SJCRH30 (cell line): ENCODE results near the gene KCNK18. TPM values are rescaled to one million over a fixed set of nuclear protein-coding genes. Genes with fewer than 3 reads are reported as not detected.

Experiments used
- DNase-seq, 2 experiments: peaks; one replicate each; pipeline ENCODE4 v3.0.0-alpha.2; 2015 to 2020
- H3K27ac ChIP-seq: fragments of 250-450 bp; sonication (Bioruptor Pico); 2 replicates; pipeline ENCODE4 v1.5.1; 2020; ENCODE audit warnings: mild to moderate bottlenecking, moderate library complexity
- H3K27me3 ChIP-seq: fragments of 250-450 bp; sonication (Bioruptor Pico); 2 replicates; pipeline ENCODE4 v1.5.1; 2020; ENCODE audit warnings: mild to moderate bottlenecking, moderate library complexity
- H3K36me3 ChIP-seq: fragments of 250-450 bp; sonication (Bioruptor Pico); 2 replicates; pipeline ENCODE4 v1.5.1; 2020; ENCODE audit warnings: mild to moderate bottlenecking, moderate library complexity
- H3K4me1 ChIP-seq: fragments of 250-450 bp; sonication (Bioruptor Pico); 2 replicates; pipeline ENCODE4 v1.5.1; 2020; ENCODE audit warnings: mild to moderate bottlenecking, moderate library complexity
- H3K4me3 ChIP-seq: fragments of 250-450 bp; sonication (Bioruptor Pico); 2 replicates; pipeline ENCODE4 v1.5.1; 2020; ENCODE audit warnings: mild to moderate bottlenecking, moderate library complexity
- H3K9me3 ChIP-seq: fragments of 250-450 bp; sonication (Bioruptor Pico); replicated peaks from 2 replicates; pipeline ENCODE4 v1.5.1; 2020; ENCODE audit warnings: mild to moderate bottlenecking, moderate library complexity
- total RNA-seq: library from RNA; depleted of rRNA; stranded (reverse); fragments of >200 nt; shearing (Covaris generic); gene quantifications from 2 replicates; pipeline ENCODE4 v1.2.3, GENCODE V29; 2014

Gene KCNK18
- total RNA-seq, 1 experiment from 2014 or later: not detected

DNA sequence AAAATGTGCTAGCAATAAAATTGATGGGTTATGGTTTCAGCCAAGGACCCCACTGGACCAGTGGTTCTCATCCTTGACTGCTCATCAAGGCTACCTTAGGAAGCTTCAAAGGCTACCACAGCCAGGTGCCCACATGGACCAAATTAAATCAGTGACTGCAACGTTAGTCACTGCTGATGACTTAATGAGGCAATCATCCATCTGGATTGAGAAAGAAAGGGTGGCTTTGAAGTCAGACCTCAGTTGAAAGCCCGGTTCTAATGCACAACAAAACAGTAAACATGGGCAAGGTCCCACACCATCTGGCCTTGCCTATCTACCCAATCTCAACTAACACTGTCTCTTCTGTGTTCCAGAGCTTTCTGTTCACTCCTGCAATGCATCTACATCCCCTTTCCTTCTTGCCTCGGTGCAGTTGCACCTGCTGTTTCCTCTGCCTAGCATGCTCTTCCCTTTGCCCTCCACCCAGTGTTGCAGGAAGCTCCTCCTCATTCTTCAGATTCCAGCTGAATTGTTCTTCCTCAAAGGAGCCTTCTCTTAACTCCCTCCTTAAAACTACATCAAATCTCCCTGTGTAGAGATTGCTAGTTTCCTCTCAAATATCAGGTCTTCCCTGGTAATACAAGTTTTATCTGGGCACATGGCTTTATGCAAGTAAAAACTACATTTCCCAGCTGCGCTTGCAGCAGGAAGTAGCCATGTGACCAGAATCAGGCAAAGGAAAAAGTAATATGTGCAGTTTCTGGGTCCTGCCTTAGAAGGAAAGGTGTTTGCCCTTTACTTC is 10.3 kb upstream of the KCNK18 start:
- Histone ChIP-seq H3K4me1 (no peaks in the 10 kb centered on the region), H3K27me3 (no peaks in the 10 kb centered on the region), H3K27ac (no peak overlapping the region), H3K9me3 (no peaks in the 10 kb centered on the region), H3K36me3 (no peaks in the 10 kb centered on the region), H3K4me3 (no peak overlapping the region)
- no peak for DNase-seq

DNA sequence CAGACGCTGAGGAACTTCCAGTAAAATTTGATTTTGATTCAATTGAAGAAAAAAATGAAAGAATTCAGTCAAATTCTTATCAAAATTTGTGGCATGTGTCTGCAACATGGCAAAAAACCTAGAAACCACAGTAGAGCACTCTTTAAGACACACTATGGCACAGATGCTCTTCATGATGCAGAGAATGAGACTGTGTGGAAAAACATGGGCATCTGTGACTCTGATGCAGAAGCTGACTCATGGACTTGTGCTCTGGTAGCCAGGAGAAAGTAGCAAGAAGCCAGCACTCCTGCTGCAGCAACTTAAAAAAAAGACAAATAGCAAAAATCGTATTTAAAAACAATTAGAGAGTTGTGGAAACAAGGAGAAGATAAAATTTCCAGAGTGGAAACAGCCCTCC is 8.9 kb upstream of the KCNK18 start:
- H3K36me3 ChIP-seq: no peaks in the 10 kb centered on the region
- H3K4me3 ChIP-seq: no peak overlapping the region

DNA sequence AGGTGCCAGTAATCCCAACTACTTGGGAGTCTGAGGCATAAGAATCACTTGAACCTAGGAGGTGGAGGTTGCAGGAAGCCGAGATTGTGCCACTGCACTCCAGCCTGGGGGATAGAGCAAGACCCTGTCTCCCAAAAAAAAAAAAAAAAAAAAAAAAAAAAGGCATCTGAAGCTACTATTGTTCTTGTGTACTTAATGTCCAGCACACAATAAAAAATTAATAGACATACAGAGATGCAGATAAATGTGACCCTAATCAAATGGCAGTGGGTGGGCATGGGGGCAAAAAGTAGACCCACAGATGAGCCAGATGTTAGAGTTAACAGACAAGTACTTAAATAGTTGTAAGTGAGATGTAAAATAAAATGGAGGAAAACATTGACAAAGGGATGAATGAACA is 7.7 kb upstream of the KCNK18 start:
- no peaks in the 10 kb centered on the region for H3K27me3 ChIP-seq
- no peaks in the 10 kb centered on the region for H3K9me3 ChIP-seq

More for the DNA sequence above, 8.9 kb upstream of the KCNK18 start:
- Histone ChIP-seq H3K27me3 (no peaks in the 10 kb centered on the region), H3K4me1 (no peaks in the 10 kb centered on the region), H3K9me3 (no peaks in the 10 kb centered on the region), H3K27ac (no peak overlapping the region)
- no peak for DNase-seq

DNA sequence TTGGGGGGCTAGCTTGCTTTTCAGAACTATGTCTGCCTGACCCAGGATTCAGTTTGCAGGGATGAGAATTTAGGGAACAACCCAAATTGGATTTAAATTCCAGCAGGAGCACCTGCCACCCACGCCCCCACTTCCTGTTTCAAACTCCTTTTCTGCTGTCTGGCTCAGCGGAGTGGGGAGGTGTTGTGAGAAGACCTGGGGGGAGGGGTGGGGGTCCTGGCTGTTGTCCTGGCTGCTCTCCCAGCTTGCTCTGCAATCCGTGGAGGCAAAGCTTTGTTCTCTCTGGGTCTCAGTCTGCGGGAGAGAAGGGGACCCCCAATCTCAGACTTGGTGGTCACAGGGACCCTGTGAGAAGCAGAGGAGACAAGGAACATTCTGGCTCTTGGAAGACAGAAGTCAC is 799 bp downstream of the KCNK18 start:
- Histone ChIP-seq H3K27me3 (no peaks in the 10 kb centered on the region), H3K27ac (no peak overlapping the region), H3K4me3 (no peak overlapping the region), H3K9me3 (no peaks in the 10 kb centered on the region), H3K36me3 (no peaks in the 10 kb centered on the region), H3K4me1 (no peaks in the 10 kb centered on the region)
- no peak for DNase-seq

More for the DNA sequence above, 7.7 kb upstream of the KCNK18 start:
- DNase-seq: no peak
- Histone ChIP-seq H3K27ac (no peak overlapping the region), H3K4me1 (no peaks in the 10 kb centered on the region), H3K4me3 (no peak overlapping the region), H3K36me3 (no peaks in the 10 kb centered on the region)

DNA sequence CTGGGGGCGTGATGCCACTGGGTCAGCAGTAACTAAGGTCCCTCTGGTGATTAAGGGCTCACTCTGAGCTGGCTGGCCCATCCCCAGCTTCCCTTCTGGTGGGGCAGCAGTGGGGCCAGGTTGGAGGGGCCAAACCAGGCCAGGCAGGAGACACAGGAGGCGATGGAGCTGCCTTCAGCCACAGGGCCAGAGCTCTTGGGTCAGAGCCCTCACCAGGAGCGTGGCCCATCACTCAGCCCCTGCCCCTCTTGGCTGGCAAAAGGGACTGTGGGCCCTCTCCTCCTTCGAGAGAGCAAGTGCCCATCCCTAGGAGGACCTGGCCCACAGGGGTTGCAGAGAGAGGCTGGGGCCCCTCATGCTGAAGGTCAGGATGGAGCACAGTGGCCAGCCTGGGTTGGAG is 4.5 kb downstream of the KCNK18 start:
- no peak overlapping the region for H3K4me3 ChIP-seq
- H3K27me3 ChIP-seq: no peaks in the 10 kb centered on the region
- no peak for DNase-seq
- no peaks in the 10 kb centered on the region for H3K9me3 ChIP-seq
- H3K36me3 ChIP-seq: no peaks in the 10 kb centered on the region
- no peak overlapping the region for H3K27ac ChIP-seq
- no peaks in the 10 kb centered on the region for H3K4me1 ChIP-seq

DNA sequence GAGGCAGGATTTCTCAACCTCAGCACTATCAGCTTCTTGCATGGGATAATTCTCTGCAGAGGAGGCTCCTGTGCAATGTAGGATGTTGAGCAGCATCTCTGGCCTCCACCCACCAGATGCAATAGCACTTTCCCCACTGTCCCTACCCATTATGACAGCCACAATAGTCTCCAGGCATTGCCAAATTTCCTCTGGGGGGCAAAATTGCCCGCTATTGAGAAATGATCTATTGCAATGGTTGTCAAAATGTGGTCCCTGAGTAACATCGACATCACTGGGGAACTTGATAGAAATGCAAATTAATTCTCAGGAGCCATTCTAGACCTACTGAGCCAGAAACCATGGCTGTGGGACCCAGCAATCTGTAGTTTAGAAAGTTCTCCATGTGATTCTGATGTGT is 7.0 kb downstream of the KCNK18 start:
- Histone ChIP-seq H3K36me3 (no peaks in the 10 kb centered on the region), H3K27me3 (no peaks in the 10 kb centered on the region), H3K27ac (no peak overlapping the region), H3K4me1 (no peaks in the 10 kb centered on the region), H3K4me3 (no peak overlapping the region), H3K9me3 (no peaks in the 10 kb centered on the region)
- DNase-seq: no peak

DNA sequence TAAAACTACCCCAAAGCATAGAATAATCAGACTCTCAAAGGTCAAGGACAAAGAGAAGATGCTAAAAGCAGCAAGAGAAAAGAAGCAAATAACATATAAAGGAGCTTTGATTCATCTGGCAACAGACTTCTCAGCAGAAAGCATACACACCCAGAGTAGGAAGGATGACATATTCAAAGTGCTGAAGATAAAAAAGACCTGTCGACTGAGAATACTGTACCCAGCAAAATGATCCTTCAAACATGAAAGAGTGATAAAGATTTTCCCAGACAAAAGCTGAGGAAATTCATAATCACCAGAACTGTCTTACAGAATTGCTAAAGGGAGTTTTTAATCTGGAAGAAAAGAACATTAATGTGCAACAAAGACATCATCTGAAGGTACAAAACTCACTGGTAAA is 14.9 kb downstream of the KCNK18 start:
- no peak for DNase-seq
- Histone ChIP-seq H3K4me1 (no peaks in the 10 kb centered on the region), H3K9me3 (no peaks in the 10 kb centered on the region), H3K36me3 (no peaks in the 10 kb centered on the region), H3K4me3 (no peak overlapping the region), H3K27ac (no peak overlapping the region), H3K27me3 (peaks cover 6% of the 10 kb centered on the region; the same call in 1 of the 2 replicates)

DNA sequence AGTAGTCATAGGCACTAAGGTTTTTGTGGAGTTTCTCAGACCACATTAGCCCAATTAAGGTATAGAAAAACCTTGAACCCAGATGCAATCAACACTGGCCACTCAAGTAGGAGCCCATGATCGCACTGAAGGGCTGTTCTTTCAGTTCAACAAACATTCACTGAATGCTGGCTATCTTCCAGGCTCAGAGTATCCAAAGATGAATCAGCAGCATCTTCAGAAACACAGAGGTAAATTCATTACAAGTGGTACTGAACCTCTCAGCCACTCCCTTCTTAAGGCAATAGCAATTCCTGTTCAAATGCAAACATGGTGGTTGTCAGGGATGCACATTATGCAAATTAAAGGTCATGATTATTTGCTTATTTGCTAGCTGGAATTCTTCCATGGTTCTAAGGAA is 17.1 kb downstream of the KCNK18 start:
- no peak overlapping the region for H3K27ac ChIP-seq
- H3K9me3 ChIP-seq: no peaks in the 10 kb centered on the region
- no peak overlapping the region for H3K4me3 ChIP-seq
- no peaks in the 10 kb centered on the region for H3K4me1 ChIP-seq
- DNase-seq: no peak
- H3K36me3 ChIP-seq: no peaks in the 10 kb centered on the region
- H3K27me3 ChIP-seq: peaks cover 6% of the 10 kb centered on the region; the same call in 1 of the 2 replicates

DNA sequence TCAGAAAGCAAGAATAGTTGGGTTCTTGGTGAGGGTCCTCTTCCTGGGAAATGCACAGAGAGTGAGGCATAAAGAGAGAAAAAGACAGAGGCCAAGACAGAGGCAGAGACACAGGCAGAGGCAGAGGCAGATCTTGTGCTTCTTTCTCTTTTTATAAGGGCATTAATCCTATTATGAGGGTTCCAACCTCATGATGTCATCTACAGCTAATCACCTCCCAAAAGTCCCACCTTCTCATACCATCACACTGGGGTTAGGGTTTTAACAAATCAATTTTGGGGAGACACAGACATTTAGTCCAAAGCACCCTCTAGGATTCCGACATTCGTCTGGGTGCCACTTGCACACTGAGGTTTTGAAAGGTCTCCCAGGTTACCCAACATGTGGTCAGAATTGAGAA is 17.8 kb downstream of the KCNK18 start:
- H3K27me3 ChIP-seq: peaks cover 6% of the 10 kb centered on the region; the same call in 1 of the 2 replicates
- DNase-seq: no peak
- no peaks in the 10 kb centered on the region for H3K36me3 ChIP-seq

DNA sequence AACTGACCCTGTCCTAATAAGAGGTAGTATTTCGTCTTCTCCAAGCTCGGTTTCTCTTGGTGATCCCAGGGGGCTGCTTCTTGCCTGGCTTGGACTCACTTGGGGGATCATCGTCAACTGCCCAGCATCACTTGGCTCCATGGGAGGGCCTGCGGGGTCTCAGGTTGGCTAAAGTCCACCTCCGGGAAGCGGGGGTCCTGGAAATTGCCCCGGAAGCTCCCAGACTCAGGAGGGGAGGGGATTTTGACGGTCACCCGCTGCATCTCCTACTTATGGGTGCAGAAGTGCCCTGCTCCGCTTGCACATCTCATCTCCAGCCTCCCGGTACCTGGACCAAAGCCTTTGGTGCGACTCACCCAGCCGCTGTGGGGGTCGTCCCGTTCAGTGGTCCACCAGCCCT is 18.7 kb downstream of the KCNK18 start:
- H3K27me3 ChIP-seq: peaks cover 6% of the 10 kb centered on the region; the same call in 1 of the 2 replicates
- no peak overlapping the region for H3K27ac ChIP-seq
- H3K36me3 ChIP-seq: no peaks in the 10 kb centered on the region
- H3K9me3 ChIP-seq: no peaks in the 10 kb centered on the region
- no peak overlapping the region for H3K4me3 ChIP-seq
- H3K4me1 ChIP-seq: no peaks in the 10 kb centered on the region
- DNase-seq: no peak

More for the DNA sequence above, 17.8 kb downstream of the KCNK18 start:
- Histone ChIP-seq H3K4me3 (no peak overlapping the region), H3K9me3 (no peaks in the 10 kb centered on the region), H3K4me1 (no peaks in the 10 kb centered on the region), H3K27ac (no peak overlapping the region)

DNA sequence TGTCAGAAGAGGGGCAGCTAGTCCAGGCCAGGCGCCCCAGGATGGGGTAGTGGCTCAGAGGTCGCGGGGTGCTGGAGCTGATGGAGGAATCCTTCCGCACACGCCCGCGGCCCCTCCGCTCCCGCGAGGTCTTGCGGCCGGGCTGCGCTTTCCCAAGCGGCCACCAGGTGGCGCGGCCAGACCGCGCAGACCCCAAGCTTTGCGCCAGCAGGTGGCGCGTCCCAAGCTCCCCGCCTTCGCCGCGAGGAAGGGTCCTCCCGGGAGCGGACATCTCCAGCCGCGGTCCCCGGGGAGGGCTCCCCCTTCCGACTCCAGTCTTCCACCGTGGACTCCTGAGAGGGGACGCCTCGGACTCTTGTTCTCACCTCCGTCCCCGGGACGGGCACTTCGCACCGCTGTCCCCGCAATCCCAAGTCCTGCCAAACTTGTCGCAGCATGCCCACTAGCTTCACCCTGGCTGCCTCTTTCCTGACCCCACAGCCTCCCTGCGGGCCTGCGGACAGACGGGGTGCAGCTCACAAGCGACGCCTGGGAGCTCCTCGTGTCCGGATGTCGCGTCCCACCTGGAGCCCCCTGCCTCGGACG is 19.4 kb downstream of the KCNK18 start:
- Histone ChIP-seq H3K27ac (no peak overlapping the region), H3K9me3 (no peaks in the 10 kb centered on the region), H3K27me3 (peaks cover 6% of the 10 kb centered on the region; the same call in 1 of the 2 replicates), H3K4me3 (peak overlapping the region; percentile 56), H3K4me1 (no peaks in the 10 kb centered on the region), H3K36me3 (no peaks in the 10 kb centered on the region)
- DNase-seq: peak; percentile 55 to 72

DNA sequence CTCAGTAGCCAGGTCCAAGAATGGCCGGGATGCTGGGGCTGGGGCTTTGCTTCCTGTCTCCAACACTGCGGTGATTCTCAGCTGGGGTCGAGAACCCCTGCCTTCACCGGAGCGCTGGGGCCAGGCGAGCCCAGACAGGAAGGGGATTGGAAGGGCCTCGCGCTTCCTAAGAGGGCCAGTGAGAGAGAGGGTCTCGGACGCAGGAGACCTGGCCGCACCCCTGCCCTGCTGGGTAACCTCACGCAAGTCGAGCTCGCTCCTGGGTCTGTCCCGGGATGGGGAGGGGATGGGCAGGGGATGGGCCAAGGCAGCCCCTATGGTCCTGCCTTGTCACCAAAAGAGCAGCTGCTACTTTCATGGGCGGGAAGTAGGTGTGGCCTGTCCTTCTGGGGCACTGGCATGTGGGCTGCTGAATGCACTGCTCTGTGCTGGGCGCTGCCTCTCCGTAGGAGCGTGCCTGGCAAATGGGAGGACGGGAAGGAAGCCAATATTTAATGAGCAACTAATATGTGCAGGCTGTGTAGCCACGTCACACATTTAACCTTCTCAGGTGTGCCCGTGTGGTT is 20.0 kb downstream of the KCNK18 start:
- H3K27me3 ChIP-seq: peaks cover 6% of the 10 kb centered on the region; the same call in 1 of the 2 replicates
- H3K36me3 ChIP-seq: no peaks in the 10 kb centered on the region
- peak; percentile 47 to 59 for DNase-seq
- no peak overlapping the region for H3K27ac ChIP-seq
- no peaks in the 10 kb centered on the region for H3K9me3 ChIP-seq
- H3K4me3 ChIP-seq: peak overlapping the region; percentile 56
- no peaks in the 10 kb centered on the region for H3K4me1 ChIP-seq

DNA sequence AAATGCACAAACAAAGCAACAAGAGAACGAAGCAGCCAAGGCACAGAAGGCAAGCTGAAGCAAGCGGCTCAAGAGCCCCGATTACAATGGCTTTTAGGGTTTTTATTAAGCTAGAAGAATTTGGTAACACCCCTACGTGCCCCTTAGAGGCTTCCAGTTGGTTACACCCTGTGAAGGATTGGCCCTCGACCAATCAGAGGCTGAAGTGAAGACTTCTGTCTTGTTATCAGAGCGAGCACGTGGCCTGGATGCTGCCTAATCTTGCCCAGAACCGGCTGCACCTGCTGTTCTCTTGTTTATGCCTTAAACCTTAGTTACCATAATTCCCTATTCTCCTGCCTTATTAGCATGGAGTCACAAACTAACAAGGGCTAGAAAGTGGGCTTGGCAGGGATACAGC is 21.4 kb downstream of the KCNK18 start:
- DNase-seq: peak in 1 of 2 experiments; percentile 27

DNA sequence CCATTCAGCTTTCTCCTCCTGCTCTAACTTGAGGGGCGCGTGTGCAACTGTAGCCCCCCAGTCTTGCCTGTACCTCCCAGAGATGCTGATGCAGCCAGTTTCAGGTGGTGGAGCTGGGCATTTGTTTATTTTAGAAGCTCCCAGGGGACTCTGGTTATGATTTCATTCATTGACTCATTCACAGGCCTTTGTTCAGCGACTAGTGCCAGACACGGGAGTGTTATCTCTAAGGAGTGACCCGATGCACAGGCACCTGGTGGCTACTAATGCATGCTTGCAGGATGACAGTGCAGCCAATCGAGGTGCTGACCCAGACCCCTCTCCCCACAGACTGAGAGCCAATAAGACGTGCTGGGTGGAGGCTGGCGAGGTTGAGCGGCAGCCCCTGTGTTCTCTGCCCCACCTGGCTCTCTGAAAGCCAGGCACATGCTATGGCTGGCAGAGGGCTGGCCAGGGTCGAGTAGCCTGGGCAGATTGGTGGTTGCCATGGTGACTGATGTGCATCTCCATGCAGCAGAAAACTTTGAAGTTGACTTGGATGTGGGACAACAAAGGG is 23.9 kb downstream of the KCNK18 start:
- no peak for DNase-seq

More for the DNA sequence above, 21.4 kb downstream of the KCNK18 start:
- H3K27ac ChIP-seq: no peak overlapping the region
- H3K4me1 ChIP-seq: peaks cover 2% of the 10 kb centered on the region; the same call in 1 of the 2 replicates
- peaks cover 6% of the 10 kb centered on the region; the same call in 1 of the 2 replicates for H3K27me3 ChIP-seq
- no peaks in the 10 kb centered on the region for H3K36me3 ChIP-seq
- no peak overlapping the region for H3K4me3 ChIP-seq
- no peaks in the 10 kb centered on the region for H3K9me3 ChIP-seq

DNA sequence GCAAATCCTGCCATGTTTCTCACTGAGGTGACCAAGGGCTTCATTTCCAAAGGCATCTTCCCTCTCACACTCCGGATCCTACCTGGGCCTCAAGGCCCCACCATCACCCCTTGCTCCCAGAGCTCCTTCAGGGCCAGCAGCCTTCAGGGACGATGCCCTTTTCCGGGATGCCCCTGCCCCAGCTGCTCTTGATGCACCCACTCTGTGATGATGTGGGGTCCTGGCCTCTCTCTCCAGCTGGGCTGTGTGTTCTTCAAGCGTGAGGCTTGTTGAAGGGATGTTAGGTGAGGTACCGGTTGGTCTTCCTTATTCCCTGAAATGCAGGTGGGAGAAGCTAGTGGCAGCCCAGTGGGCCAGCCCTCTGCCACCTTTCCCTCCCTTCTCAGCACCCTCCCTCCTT is 25.3 kb downstream of the KCNK18 start:
- Histone ChIP-seq H3K27ac (no peak overlapping the region), H3K36me3 (no peaks in the 10 kb centered on the region), H3K9me3 (no peaks in the 10 kb centered on the region), H3K4me1 (peaks cover 8% of the 10 kb centered on the region; the same call in 1 of the 2 replicates), H3K4me3 (no peak overlapping the region), H3K27me3 (no peaks in the 10 kb centered on the region)
- no peak for DNase-seq

More for the DNA sequence above, 23.9 kb downstream of the KCNK18 start:
- no peaks in the 10 kb centered on the region for H3K36me3 ChIP-seq
- H3K27me3 ChIP-seq: 0 out of 2 replicates have a peak, but pooled peaks cover 1% of the 10 kb centered on the region
- no peak overlapping the region for H3K27ac ChIP-seq
- H3K4me3 ChIP-seq: no peak overlapping the region
- H3K9me3 ChIP-seq: no peaks in the 10 kb centered on the region
- H3K4me1 ChIP-seq: peaks cover 8% of the 10 kb centered on the region; the same call in 1 of the 2 replicates
